Keratinocyte (primary cell): ENCODE results near the gene ZNFX1. TPM values are rescaled to one million over a fixed set of nuclear protein-coding genes. Genes with fewer than 3 reads are reported as not detected.

Experiments used
- DNase-seq: peaks from one replicate; pipeline ENCODE4 v3.0.0-alpha.2; 2011; ENCODE audit warnings: low read depth, missing footprints, low spot score
- FAIRE-seq: peaks from 2 replicates; lab custom pipeline; 2011; peaks lifted over from hg19 to GRCh38; lab: Jason Lieb, UNC
- H2AFZ ChIP-seq: 2 replicates; pipeline ENCODE4 v1.6.0; 2012; ENCODE audit warnings: low read length, control low read depth, inconsistent platforms; ENCODE audit not compliant: control insufficient read depth
- H3K27ac ChIP-seq: 2 replicates; pipeline ENCODE4 v1.5.1; 2011; ENCODE audit warnings: low read length; ENCODE audit not compliant: control insufficient read depth, insufficient read depth
- H3K27me3 ChIP-seq: 3 replicates; pipeline ENCODE4 v1.6.0; 2011; ENCODE audit warnings: low read length; ENCODE audit not compliant: control insufficient read depth, insufficient read depth; ENCODE audit errors: extremely low read depth
- H3K36me3 ChIP-seq, 2 experiments: 2 replicates in 1 of 2; 3 replicates in 1 of 2; pipeline ENCODE4 v1.5.1; 2011; ENCODE audit warnings: low read length in 2 of 2, mild to moderate bottlenecking in 1 of 2; ENCODE audit not compliant: control insufficient read depth in 2 of 2, insufficient read depth in 2 of 2; ENCODE audit errors: extremely low read depth in 1 of 2
- H3K4me1 ChIP-seq: 3 replicates; pipeline ENCODE4 v1.5.1; 2011; ENCODE audit warnings: low read length; ENCODE audit not compliant: control insufficient read depth, insufficient read depth; ENCODE audit errors: extremely low read depth
- H3K4me2 ChIP-seq: 3 replicates; pipeline ENCODE4 v1.6.0; 2011; ENCODE audit warnings: low read depth, low read length; ENCODE audit not compliant: control insufficient read depth, insufficient read depth; ENCODE audit errors: extremely low read depth
- H3K4me3 ChIP-seq, 3 experiments: fragments of 200-600 bp in 1 of 3; sonication (generic) in 1 of 3; 2 replicates in 2 of 3; 3 replicates in 1 of 3; pipeline ENCODE4 v1.5.1; 2011 to 2016; ENCODE audit warnings: low read length in 3 of 3, mild to moderate bottlenecking in 3 of 3, control low read depth in 2 of 3, inconsistent platforms in 1 of 3, low read depth in 1 of 3, mixed read lengths in 1 of 3, mixed run types in 1 of 3, moderate library complexity in 1 of 3; ENCODE audit not compliant: control insufficient read depth in 2 of 3, insufficient read depth in 2 of 3; ENCODE audit errors: extremely low read depth in 1 of 3
- H3K79me2 ChIP-seq: 2 replicates; pipeline ENCODE4 v1.6.0; 2012; ENCODE audit warnings: low read length; ENCODE audit not compliant: control insufficient read depth, insufficient read depth
- H3K9ac ChIP-seq: 3 replicates; pipeline ENCODE4 v1.6.0; 2011; ENCODE audit warnings: low read length; ENCODE audit not compliant: control insufficient read depth, insufficient read depth; ENCODE audit errors: extremely low read depth
- H3K9me1 ChIP-seq: 3 replicates; pipeline ENCODE4 v1.6.0; 2011; ENCODE audit warnings: low read length; ENCODE audit not compliant: control insufficient read depth, insufficient read depth; ENCODE audit errors: extremely low read depth
- H3K9me3 ChIP-seq: 2 replicates; pipeline ENCODE4 v1.5.1; 2012; ENCODE audit warnings: low read depth, low read length; ENCODE audit not compliant: control insufficient read depth
- H4K20me1 ChIP-seq: 3 replicates; pipeline ENCODE4 v1.6.0; 2011; ENCODE audit warnings: low read length; ENCODE audit not compliant: control insufficient read depth, insufficient read depth; ENCODE audit errors: extremely low read depth
- CTCF ChIP-seq, 3 experiments: IDR thresholded peaks in 1 of 3; conservative IDR thresholded peaks in 1 of 3; optimal IDR thresholded peaks in 1 of 3; 2 replicates in 2 of 3; 3 replicates in 1 of 3; pipeline versions ENCODE3 to v1.5.1; 2011; ENCODE audit warnings: low read length in 3 of 3, mild to moderate bottlenecking in 3 of 3, moderate library complexity in 2 of 3, control low read depth in 1 of 3, inconsistent platforms in 1 of 3; ENCODE audit not compliant: insufficient read depth in 2 of 3; ENCODE audit errors: extremely low read depth in 1 of 3
- EZH2 ChIP-seq: IDR thresholded peaks from one replicate; pipeline ENCODE4 v1.6.1; 2012; ENCODE audit warnings: inconsistent platforms, mild to moderate bottlenecking, low read length, moderate library complexity
- dilution Hi-C: fragments of 300-500 bp; cut with MboI; formaldehyde crosslinking; loops from one replicate; pipeline ENCODE4 v1.7.0; 2020; ENCODE audit warnings: low sequenced_read_pairs; ENCODE audit not compliant: extremely low pct_ligation_motif_present
- polyA plus RNA-seq, 5 experiments: library from polyadenylated mRNA; depleted of rRNA in 3 of 5; stranded (reverse) in 3 of 5; stranded (forward) in 1 of 5; unstranded in 1 of 5; fragments of >200 nt; gene quantifications; 1 replicate in 1 of 5; 2 replicates in 3 of 5; 3 replicates in 1 of 5; pipeline versions ENCODE4 v1.2.1 to v1.2.3, GENCODE V29; 2011 to 2012; ENCODE audit warnings: missing spikeins in 2 of 5, low read depth in 1 of 5, low replicate concordance in 1 of 5

The ZNFX1 gene
- polyA plus RNA-seq, 1 donor (not counting 4 experiments of a cell fraction or from before 2014, with no cell fraction given) = 14.2 TPM

GRCh38 chr20:49203746-49204145 lies 74.1 kb downstream of the ZNFX1 start:
- no peaks in the 10 kb centered on the region for H3K79me2 ChIP-seq
- H2AFZ ChIP-seq = no peak overlapping the region
- no peaks in the 10 kb centered on the region for H3K4me1 ChIP-seq
- no peak overlapping the region for H3K4me2 ChIP-seq
- no peak overlapping the region for H3K4me3 ChIP-seq
- H3K9ac ChIP-seq = no peak overlapping the region
- dilution Hi-C loops = no loop called here
- TF ChIP-seq CTCF (optimal IDR thresholded peaks at IDR 0.05 in 1 of 3, IDR thresholded peaks at IDR 0.05 in 1 of 3, conservative IDR thresholded peaks at IDR 0.05 in 1 of 3; ENCODE audit: extremely low read depth in 1 of 3, insufficient read depth in 2 of 3, low read length in 3 of 3) (no peak), EZH2 (no peak)
- H3K27ac ChIP-seq = no peak overlapping the region
- H3K36me3 ChIP-seq = no peaks in the 10 kb centered on the region
- H3K27me3 ChIP-seq = no peaks in the 10 kb centered on the region
- no peaks in the 10 kb centered on the region for H3K9me3 ChIP-seq
- no peaks in the 10 kb centered on the region for H4K20me1 ChIP-seq
- no peak for FAIRE-seq
- DNase-seq = no peak
- no peaks in the 10 kb centered on the region for H3K9me1 ChIP-seq

- Histone ChIP-seq H3K9me3 (no peaks in the 10 kb centered on the region), H3K4me1 (no peaks in the 10 kb centered on the region), H3K9ac (no peak overlapping the region), H3K27ac (no peak overlapping the region), H3K79me2 (no peaks in the 10 kb centered on the region), H3K36me3 (no peaks in the 10 kb centered on the region), H3K4me3 (no peak overlapping the region), H3K4me2 (no peak overlapping the region), H4K20me1 (no peaks in the 10 kb centered on the region), H2AFZ (no peak overlapping the region), H3K27me3 (no peaks in the 10 kb centered on the region), H3K9me1 (no peaks in the 10 kb centered on the region)
- no peak for DNase-seq
- FAIRE-seq = no peak
- TF ChIP-seq CTCF (optimal IDR thresholded peaks at IDR 0.05 in 1 of 3, IDR thresholded peaks at IDR 0.05 in 1 of 3, conservative IDR thresholded peaks at IDR 0.05 in 1 of 3; ENCODE audit: extremely low read depth in 1 of 3, insufficient read depth in 2 of 3, low read length in 3 of 3) (no peak), EZH2 (no peak)
- dilution Hi-C loops = no loop called here
Measured at GRCh38 chr20:49203011-49203410, 74.8 kb downstream of the ZNFX1 start.
